ENCODE measurements around the gene HACD2. TPM values are rescaled to one million over a fixed set of nuclear protein-coding genes. Genes with fewer than 3 reads are reported as not detected.

HACD2 gene
- total RNA-seq, 1 experiment from 2014 or later = 43.0 TPM

DNA sequence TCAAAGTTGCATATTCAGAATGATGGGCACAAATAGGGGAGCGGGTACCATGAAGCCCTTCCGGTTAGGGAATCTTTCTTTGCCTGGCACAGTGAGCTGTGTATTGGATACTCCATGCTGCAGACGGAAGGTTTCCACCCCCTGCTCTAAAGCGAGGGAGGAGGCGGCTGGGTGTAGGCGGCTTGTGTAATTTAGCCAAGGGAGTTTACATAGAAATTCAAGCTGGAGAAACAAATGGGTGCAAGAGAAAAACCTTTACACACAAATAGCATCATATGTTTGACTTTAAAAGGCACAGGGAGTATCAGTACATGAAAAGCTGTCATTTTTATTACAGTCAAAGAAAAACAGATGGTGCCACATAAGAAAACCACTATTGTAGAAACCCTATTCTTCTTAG, 76.7 kb downstream of the HACD2 start:
- Histone ChIP-seq H2AFZ (ENCODE audit: low read depth, low read length, poor library complexity, severe bottlenecking) (no peak overlapping the region), H4K20me1 (ENCODE audit: insufficient read depth) (no peaks in the 10 kb centered on the region), H3K9me3 (ENCODE audit: control insufficient read depth in 1 of 2, insufficient read depth in 1 of 2, low read depth in 1 of 2, low read length in 2 of 2) (no peaks in the 10 kb centered on the region), H3K36me3 (ENCODE audit: control insufficient read depth in 1 of 2, insufficient read depth in 2 of 2, low read length in 2 of 2) (no peaks in the 10 kb centered on the region; a peak in 1 of 4 replicates), H3K4me3 (replicated peaks in 1 of 2; ENCODE audit: low read depth in 1 of 2, low read length in 2 of 2) (no peak overlapping the region), H3K79me2 (ENCODE audit: insufficient read depth, low read length) (no peaks in the 10 kb centered on the region), H3K4me2 (ENCODE audit: low read length) (no peak overlapping the region), H3K4me1 (ENCODE audit: control insufficient read depth in 1 of 2, insufficient read depth in 2 of 2, low read length in 2 of 2) (no peaks in the 10 kb centered on the region), H3K9ac (ENCODE audit: low read length) (no peak overlapping the region), H3K27ac (ENCODE audit: low read depth, low read length) (no peak overlapping the region), H3K9me2 (ENCODE audit: insufficient read depth) (no peaks in the 10 kb centered on the region), H3K27me3 (ENCODE audit: insufficient read depth, low read length) (no peaks in the 10 kb centered on the region)
- ChIA-PET CTCF (no interaction called here), POLR2A (no interaction called here), RAD21 (ENCODE audit: low non-redundant PET in 1 of 2, low total read pairs in 2 of 2, uncharacterized antibody in 2 of 2, unreplicated experiment in 2 of 2) (no interaction called here)
- ATAC-seq (no peak), DNase-seq (ENCODE audit: low read depth, low spot score) (no peak)
- no peak for TF ChIP-seq YY1 (IDR thresholded peaks at IDR 0.05; ENCODE audit: extremely low read depth, insufficient replicate concordance, low read depth, low read length)
- intact Hi-C loops (cut with micrococcal nuclease) = no loop called here
- no TSS peak for BruUV-seq (replicated peaks)

- TF ChIP-seq ZNF274 (IDR thresholded peaks at IDR 0.05; ENCODE audit: low read depth, low read length) (no peak), ELF1 (IDR thresholded peaks at IDR 0.05; ENCODE audit: borderline replicate concordance, low read depth) (no peak), YY1 (IDR thresholded peaks at IDR 0.05; ENCODE audit: extremely low read depth, insufficient replicate concordance, low read depth, low read length) (no peak), EZH2 (IDR thresholded peaks at IDR 0.05) (no peak), CTCF (IDR thresholded peaks at IDR 0.05 in 2 of 3, conservative IDR thresholded peaks at IDR 0.05 in 1 of 3; ENCODE audit: borderline replicate concordance in 1 of 3, insufficient read depth in 1 of 3, low read depth in 2 of 3, low read length in 2 of 3) (no peak), TCF7L2 (IDR thresholded peaks at IDR 0.05; ENCODE audit: borderline replicate concordance, extremely low read depth, insufficient read depth, insufficient read length) (no peak), REST (IDR thresholded peaks at IDR 0.05; ENCODE audit: low read depth) (no peak), ZFX (IDR thresholded peaks at IDR 0.05) (no peak), POLR2AphosphoS5 (IDR thresholded peaks at IDR 0.05; ENCODE audit: low read depth, low read length) (no peak), SIN3A (IDR thresholded peaks at IDR 0.05; ENCODE audit: low read depth) (no peak), SRF (IDR thresholded peaks at IDR 0.05; ENCODE audit: low read depth) (no peak), EZH2phosphoT487 (IDR thresholded peaks at IDR 0.05; ENCODE audit: borderline replicate concordance) (no peak), JUND (IDR thresholded peaks at IDR 0.05) (no peak), EGR1 (IDR thresholded peaks at IDR 0.05; ENCODE audit: low read depth) (no peak), FOSL1 (IDR thresholded peaks at IDR 0.05; ENCODE audit: low read depth) (no peak), RAD21 (IDR thresholded peaks at IDR 0.05; ENCODE audit: low read depth) (no peak)
- BruUV-seq (replicated peaks) = no TSS peak
- CTCF ChIA-PET = no interaction called here
- no peaks in the 10 kb centered on the region for H4K20me1 ChIP-seq (ENCODE audit: insufficient read depth)
- no peaks in the 10 kb centered on the region for H3K27me3 ChIP-seq (ENCODE audit: insufficient read depth, low read length)
- intact Hi-C loops (cut with micrococcal nuclease) = no loop called here
- H3K9me3 ChIP-seq (ENCODE audit: control insufficient read depth in 1 of 2, insufficient read depth in 1 of 2, low read depth in 1 of 2, low read length in 2 of 2) = no peaks in the 10 kb centered on the region
- ATAC-seq = no peak
- H3K36me3 ChIP-seq (ENCODE audit: control insufficient read depth in 1 of 2, insufficient read depth in 2 of 2, low read length in 2 of 2) = 0 out of 4 replicates have a peak, but pooled peaks cover 0 to 4% of the 10 kb centered on the region in 2 experiments
- H3K4me3 ChIP-seq (replicated peaks in 1 of 2; ENCODE audit: low read depth in 1 of 2, low read length in 2 of 2) = no peak overlapping the region
- no peaks in the 10 kb centered on the region for H3K9me2 ChIP-seq (ENCODE audit: insufficient read depth)
- RAD21 ChIA-PET (ENCODE audit: low non-redundant PET in 1 of 2, low total read pairs in 2 of 2, uncharacterized antibody in 2 of 2, unreplicated experiment in 2 of 2) = no interaction called here
- no peaks in the 10 kb centered on the region for H3K79me2 ChIP-seq (ENCODE audit: insufficient read depth, low read length)
- no peak overlapping the region for H3K27ac ChIP-seq (ENCODE audit: low read depth, low read length)
- H3K4me2 ChIP-seq (ENCODE audit: low read length) = no peak overlapping the region
- no peak overlapping the region for H2AFZ ChIP-seq (ENCODE audit: low read depth, low read length, poor library complexity, severe bottlenecking)
- no peak overlapping the region for H3K9ac ChIP-seq (ENCODE audit: low read length)
- H3K4me1 ChIP-seq (ENCODE audit: control insufficient read depth in 1 of 2, insufficient read depth in 2 of 2, low read length in 2 of 2) = no peaks in the 10 kb centered on the region
- DNase-seq (ENCODE audit: low read depth, low spot score) = no peak
- POLR2A ChIA-PET = no interaction called here
These were observed 79.0 kb downstream of the HACD2 start for GRCh38 chr3:123505820-123506219.

All from HCT116 (cell line).